Activated T-helper 1 cell treated with anti-CD3 and anti-CD28 coated beads, Interleukin-12 subunit alpha, Interleukin-12 subunit beta, Interleukin-2, Interleukin-4 antibody, amounts not matched to agents 30 ng/mL and 10 ng/mL and 1 ng/mL, durations not matched to agents 14 hours and 24 hours and 36 hours (primary cell): ENCODE data around the gene PTPRE. TPM values are rescaled to one million over a fixed set of nuclear protein-coding genes. Genes with fewer than 3 reads are reported as not detected.
"Not testable (repeated sequence)": the region's sequence is repeated elsewhere in the genome, so short reads cannot be mapped to it uniquely, and the experiment has no call there.

ENCODE experiments used
- DNase-seq: peaks from one replicate; pipeline ENCODE4 v3.0.0; 2021; ENCODE audit warnings: low spot score
- H3K27ac Mint-ChIP-seq: one replicate; pipeline ENCODE4 v1.8.0; 2021; ENCODE audit warnings: mild to moderate bottlenecking, mixed read lengths
- H3K27me3 Mint-ChIP-seq: one replicate; pipeline ENCODE4 v1.8.0; 2022; ENCODE audit warnings: mild to moderate bottlenecking, moderate library complexity, mixed read lengths; ENCODE audit not compliant: insufficient read depth
- H3K36me3 Mint-ChIP-seq: one replicate; pipeline ENCODE4 v1.8.0; 2021; ENCODE audit warnings: low read depth, mixed read lengths
- H3K4me1 Mint-ChIP-seq: one replicate; pipeline ENCODE4 v1.8.0; 2021; ENCODE audit warnings: low read depth, mixed read lengths
- H3K4me3 Mint-ChIP-seq: one replicate; pipeline ENCODE4 v1.8.0; 2021; ENCODE audit warnings: mild to moderate bottlenecking, moderate library complexity, mixed read lengths
- H3K9me3 Mint-ChIP-seq: one replicate; pipeline ENCODE4 v1.8.0; 2021; ENCODE audit warnings: mixed read lengths
- intact Hi-C: fragments of 100-400 bp; cut with micrococcal nuclease; formaldehyde crosslinking; loops from one replicate; pipeline ENCODE4 v1.15.1; 2024
- total RNA-seq: library from RNA; stranded (reverse); gene quantifications from 2 replicates; pipeline ENCODE4 v1.2.3, GENCODE V29; 2022

Gene PTPRE
- total RNA-seq, 1 donor from 2014 or later: 41.8 TPM

GRCh38 chr10:128081720-128082119 lies 174.8 kb downstream of the PTPRE start:
- no peaks in the 10 kb centered on the region for H3K27me3 Mint-ChIP-seq
- no peak overlapping the region for H3K4me3 Mint-ChIP-seq
- H3K36me3 Mint-ChIP-seq: peaks cover 31% of the 10 kb centered on the region
- no peak overlapping the region for H3K27ac Mint-ChIP-seq
- intact Hi-C loops: no loop called here
- no peak for DNase-seq
- H3K4me1 Mint-ChIP-seq: no peaks in the 10 kb centered on the region
- no peaks in the 10 kb centered on the region for H3K9me3 Mint-ChIP-seq

- DNase-seq: no peak
- Mint-ChIP-seq H3K9me3 (no peaks in the 10 kb centered on the region), H3K36me3 (peaks cover 30% of the 10 kb centered on the region), H3K27me3 (no peaks in the 10 kb centered on the region), H3K27ac (no peak overlapping the region), H3K4me1 (peaks cover 5% of the 10 kb centered on the region), H3K4me3 (no peak overlapping the region)
- intact Hi-C loops: no loop called here
Observed at GRCh38 chr10:128083191-128083895, 176.4 kb downstream of the PTPRE start.

- Mint-ChIP-seq H3K4me3 (no peak overlapping the region), H3K36me3 (peaks cover 26% of the 10 kb centered on the region), H3K9me3 (no peaks in the 10 kb centered on the region), H3K27ac (no peak overlapping the region), H3K27me3 (no peaks in the 10 kb centered on the region), H3K4me1 (peaks cover 5% of the 10 kb centered on the region)
- no peak for DNase-seq
- intact Hi-C loops: no loop called here
Observed at GRCh38 chr10:128084364-128084763, 177.5 kb downstream of the PTPRE start.

GRCh38 chr10:128084991-128085390 lies 178.1 kb downstream of the PTPRE start:
- no peak overlapping the region for H3K27ac Mint-ChIP-seq
- H3K9me3 Mint-ChIP-seq: no peaks in the 10 kb centered on the region
- H3K4me3 Mint-ChIP-seq: no peak overlapping the region
- intact Hi-C loops: no loop called here
- no peaks in the 10 kb centered on the region for H3K27me3 Mint-ChIP-seq
- peaks cover 5% of the 10 kb centered on the region for H3K4me1 Mint-ChIP-seq
- peaks cover 22% of the 10 kb centered on the region for H3K36me3 Mint-ChIP-seq
- DNase-seq: no peak

- no peak for DNase-seq
- H3K36me3 Mint-ChIP-seq: peaks cover 11% of the 10 kb centered on the region
- H3K4me1 Mint-ChIP-seq: peaks cover 5% of the 10 kb centered on the region
- no peak overlapping the region for H3K27ac Mint-ChIP-seq
- intact Hi-C loops: no loop called here
- H3K27me3 Mint-ChIP-seq: no peaks in the 10 kb centered on the region
- no peak overlapping the region for H3K4me3 Mint-ChIP-seq
- no peaks in the 10 kb centered on the region for H3K9me3 Mint-ChIP-seq
Observed at GRCh38 chr10:128086003-128086863, 179.3 kb downstream of the PTPRE start.

- H3K4me3 Mint-ChIP-seq: no peak overlapping the region
Observed at GRCh38 chr10:128087146-128087883, 180.4 kb downstream of the PTPRE start.

GRCh38 chr10:128087884-128088709 lies 181.2 kb downstream of the PTPRE start:
- DNase-seq: no peak
- intact Hi-C loops: no loop called here
- H3K9me3 Mint-ChIP-seq: no peaks in the 10 kb centered on the region

More at GRCh38 chr10:128087146-128087883, 180.4 kb downstream of the PTPRE start:
- Mint-ChIP-seq H3K27ac (no peak overlapping the region), H3K4me1 (peaks cover 5% of the 10 kb centered on the region), H3K36me3 (peaks cover 11% of the 10 kb centered on the region), H3K27me3 (no peaks in the 10 kb centered on the region), H3K9me3 (no peaks in the 10 kb centered on the region)
- no peak for DNase-seq
- intact Hi-C loops: no loop called here

GRCh38 chr10:128091636-128092210 lies 184.8 kb downstream of the PTPRE start:
- no peaks in the 10 kb centered on the region for H3K27me3 Mint-ChIP-seq
- intact Hi-C loops: no loop called here
- no peak overlapping the region for H3K4me3 Mint-ChIP-seq

More at GRCh38 chr10:128087884-128088709, 181.2 kb downstream of the PTPRE start:
- H3K36me3 Mint-ChIP-seq: peaks cover 11% of the 10 kb centered on the region
- H3K4me3 Mint-ChIP-seq: no peak overlapping the region
- no peaks in the 10 kb centered on the region for H3K27me3 Mint-ChIP-seq
- H3K4me1 Mint-ChIP-seq: peaks cover 5% of the 10 kb centered on the region
- no peak overlapping the region for H3K27ac Mint-ChIP-seq

GRCh38 chr10:128092454-128092853 lies 185.6 kb downstream of the PTPRE start:
- Mint-ChIP-seq H3K27me3 (no peaks in the 10 kb centered on the region), H3K9me3 (no peaks in the 10 kb centered on the region), H3K27ac (no peak overlapping the region), H3K36me3 (peaks cover 16% of the 10 kb centered on the region), H3K4me3 (no peak overlapping the region), H3K4me1 (peaks cover 32% of the 10 kb centered on the region)
- intact Hi-C loops: no loop called here
- no peak for DNase-seq

More at GRCh38 chr10:128091636-128092210, 184.8 kb downstream of the PTPRE start:
- Mint-ChIP-seq H3K36me3 (peaks cover 11% of the 10 kb centered on the region), H3K27ac (no peak overlapping the region), H3K9me3 (no peaks in the 10 kb centered on the region), H3K4me1 (peaks cover 25% of the 10 kb centered on the region)
- DNase-seq: no peak

GRCh38 chr10:128094596-128094995 lies 187.7 kb downstream of the PTPRE start:
- intact Hi-C loops, H3K27ac Mint-ChIP-seq, DNase-seq, H3K9me3 Mint-ChIP-seq, H3K4me3 Mint-ChIP-seq, H3K27me3 Mint-ChIP-seq: not testable (repeated sequence)
- peaks cover 44% of the 10 kb centered on the region for H3K4me1 Mint-ChIP-seq
- peaks cover 32% of the 10 kb centered on the region for H3K36me3 Mint-ChIP-seq

GRCh38 chr10:128095027-128095752 lies 188.3 kb downstream of the PTPRE start:
- Mint-ChIP-seq H3K4me1 (peaks cover 44% of the 10 kb centered on the region), H3K27ac (peak overlapping the region; percentile 61), H3K27me3 (no peaks in the 10 kb centered on the region), H3K36me3 (peaks cover 36% of the 10 kb centered on the region), H3K9me3 (no peaks in the 10 kb centered on the region), H3K4me3 (no peak overlapping the region)
- no peak for DNase-seq
- intact Hi-C loops: no loop called here
